ENCODE results near the gene IFNGR2. TPM values are rescaled to one million over a fixed set of nuclear protein-coding genes. Genes with fewer than 3 reads are reported as not detected.
"Not testable (repeated sequence)": the region's sequence is repeated elsewhere in the genome, so short reads cannot be mapped to it uniquely, and the experiment has no call there.

IFNGR2 gene
- total RNA-seq, 2 donors from 2014 or later: 47.3 TPM

DNA sequence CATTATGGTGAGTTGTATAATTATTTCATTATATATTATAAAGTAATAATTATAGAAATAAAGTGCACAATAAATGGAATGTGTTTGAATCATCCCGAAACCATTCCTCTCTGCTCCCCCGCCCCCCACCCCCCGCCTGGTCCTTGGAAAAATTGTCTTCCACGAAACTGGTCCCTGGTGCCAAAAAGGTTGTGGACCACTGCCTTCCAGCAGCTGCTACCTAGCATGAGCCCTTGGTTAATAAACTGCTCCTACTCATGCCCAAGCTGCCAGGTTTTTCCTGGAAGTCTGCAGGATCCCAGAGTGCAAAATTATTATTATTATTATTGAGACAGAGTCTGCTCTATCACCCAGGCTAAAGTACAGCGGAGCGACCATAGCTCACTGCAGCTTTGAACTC is 6.8 kb upstream of the IFNGR2 start:
- intact Hi-C loops (cut with DNase I): no loop called here
- ATAC-seq: no peak
- DNase-seq: no peak

- intact Hi-C loops (cut with DNase I): no loop called here
- ATAC-seq (peak; percentile 36 to 64), DNase-seq (peak; percentile 47)
These were observed 6.3 kb upstream of the IFNGR2 start for GRCh38 chr21:33396951-33397350.

- ATAC-seq (no peak), DNase-seq (no peak)
- intact Hi-C loops (cut with DNase I): no loop called here
These were observed 5.5 kb upstream of the IFNGR2 start for GRCh38 chr21:33397717-33398116.

GRCh38 chr21:33398361-33398760 is 4.9 kb upstream of the IFNGR2 start:
- DNase-seq: no peak
- no peak for ATAC-seq
- intact Hi-C loops (cut with DNase I): no loop called here

- intact Hi-C loops (cut with DNase I): no loop called here
These were observed 1.6 kb upstream of the IFNGR2 start for GRCh38 chr21:33401630-33401992.

DNA sequence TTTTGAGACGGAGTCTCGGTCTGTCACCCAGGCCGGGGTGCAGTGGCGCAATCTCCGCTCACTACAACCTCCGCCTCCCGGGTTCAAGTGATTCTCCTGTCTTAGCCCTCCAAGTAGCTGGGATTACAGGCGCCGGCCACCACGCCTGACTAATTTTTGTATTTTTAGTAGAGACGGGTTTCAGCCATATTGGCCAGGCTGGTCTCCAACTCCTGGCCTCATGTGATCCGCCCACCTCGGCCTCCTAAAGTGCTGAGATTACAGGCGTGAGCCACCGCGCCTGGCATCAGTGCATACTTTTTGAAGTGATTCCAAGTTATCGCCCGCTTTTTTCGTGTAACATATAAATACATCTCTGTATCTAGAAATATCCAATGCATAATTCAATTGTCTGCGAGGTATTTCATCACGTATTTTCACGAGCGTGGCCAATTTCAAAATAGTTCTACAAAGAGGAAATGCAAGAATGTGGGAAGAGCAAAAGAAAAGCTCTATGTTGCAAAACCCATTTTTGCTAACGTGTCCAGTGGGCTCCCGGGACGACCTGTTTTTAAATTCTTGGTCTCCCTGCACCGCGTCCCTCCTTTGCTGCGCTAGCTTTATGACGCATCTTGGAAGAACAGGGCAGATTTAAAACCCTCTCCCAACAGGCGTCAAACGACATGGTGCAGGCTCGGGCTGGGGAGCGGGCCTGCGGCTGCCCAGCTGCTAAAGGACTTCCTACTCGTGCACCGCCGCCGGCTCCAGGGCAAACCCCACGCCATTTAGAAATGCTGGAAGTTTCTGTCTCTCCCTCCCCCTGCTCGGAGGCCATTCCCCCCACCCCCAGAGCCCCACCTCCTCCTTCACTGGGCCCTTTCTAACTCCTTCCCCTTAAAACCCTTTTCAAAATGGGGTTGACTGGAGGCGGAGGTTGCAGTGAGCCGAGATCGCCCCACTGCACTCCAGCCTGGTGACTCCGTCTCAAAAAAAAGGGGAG is 923 bp upstream of the IFNGR2 start:
- intact Hi-C loops (cut with DNase I): no loop called here
- peak; percentile 63 to 64 for ATAC-seq
- peak; percentile 70 for DNase-seq

More at GRCh38 chr21:33401630-33401992, 1.6 kb upstream of the IFNGR2 start:
- ATAC-seq (no peak), DNase-seq (no peak)

GRCh38 chr21:33403786-33404585 is 773 bp downstream of the IFNGR2 start:
- DNase-seq: peak; percentile 69
- ATAC-seq: peak; percentile 54 to 55
- intact Hi-C loops (cut with DNase I): no loop called here

DNA sequence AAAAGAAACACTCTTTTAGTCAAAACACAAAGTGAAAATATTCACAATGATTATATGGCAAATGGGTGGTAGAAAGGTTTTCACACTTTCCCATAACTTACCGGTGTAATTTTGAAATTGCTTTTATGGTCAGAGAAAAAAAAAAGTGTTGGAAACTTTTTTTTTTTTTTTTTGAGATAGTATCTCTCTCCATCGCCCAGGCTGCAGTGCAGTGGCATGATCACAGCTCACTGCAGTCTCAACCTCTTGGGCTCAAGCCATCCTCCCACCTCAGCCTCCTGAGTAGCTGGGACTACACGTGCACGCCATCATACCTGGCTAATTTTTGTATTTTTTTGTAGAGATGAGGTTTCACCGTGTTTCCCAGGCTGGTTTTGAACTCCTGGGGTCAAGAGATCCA is 3.3 kb downstream of the IFNGR2 start:
- ATAC-seq (no peak), DNase-seq (no peak)
- intact Hi-C loops (cut with DNase I): no loop called here

GRCh38 chr21:33411949-33412430 is 8.8 kb downstream of the IFNGR2 start:
- intact Hi-C loops (cut with DNase I): no loop called here
- DNase-seq (no peak), ATAC-seq (peak in 1 of 2 donors; percentile 17)

DNA sequence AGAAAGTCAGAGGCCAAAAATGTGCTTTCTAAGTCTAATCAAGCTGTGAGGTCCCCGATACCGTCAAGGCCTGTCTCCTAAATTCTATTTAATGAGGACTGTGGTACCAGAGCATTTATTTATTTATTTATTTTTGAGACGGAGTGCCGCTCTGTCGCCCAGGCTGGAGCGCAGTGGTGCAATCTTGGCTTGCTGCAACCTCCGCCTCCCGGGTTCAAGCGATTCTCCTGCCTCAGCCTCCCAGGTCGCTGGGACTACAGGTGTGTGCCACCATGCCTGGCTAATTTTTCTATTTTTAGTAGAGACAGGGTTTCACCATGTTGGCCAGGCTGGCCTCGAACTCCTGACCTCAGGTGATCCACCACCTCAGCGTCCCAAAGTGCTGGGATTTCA is 9.2 kb downstream of the IFNGR2 start:
- DNase-seq; ATAC-seq; intact Hi-C loops (cut with DNase I): not testable (repeated sequence)

GRCh38 chr21:33412832-33413519 is 9.8 kb downstream of the IFNGR2 start:
- DNase-seq: no peak
- no peak for ATAC-seq
- intact Hi-C loops (cut with DNase I): no loop called here

- DNase-seq: no peak
- no peak for ATAC-seq
- intact Hi-C loops (cut with DNase I): no loop called here
These were observed 10.9 kb downstream of the IFNGR2 start for GRCh38 chr21:33414068-33414467.

DNA sequence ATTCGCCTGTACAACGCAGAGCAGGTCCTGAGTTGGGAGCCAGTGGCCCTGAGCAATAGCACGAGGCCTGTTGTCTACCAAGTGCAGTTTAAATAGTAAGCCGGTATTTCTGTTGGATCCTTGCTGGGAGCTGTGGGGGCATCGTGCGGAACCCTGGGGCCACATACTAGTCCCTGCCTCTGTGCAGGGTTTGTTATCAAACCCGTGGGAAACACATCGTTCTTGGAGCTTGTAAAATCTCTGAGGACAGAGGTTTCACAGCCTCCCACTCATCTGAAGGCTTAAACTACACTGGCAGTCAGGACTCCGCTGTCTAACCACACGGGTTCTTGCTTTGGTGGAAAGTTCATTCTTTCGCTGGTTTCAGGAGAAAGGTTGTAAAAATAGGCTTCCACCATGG is 11.7 kb downstream of the IFNGR2 start:
- no peak for ATAC-seq

GRCh38 chr21:33418691-33419090 is 15.5 kb downstream of the IFNGR2 start:
- DNase-seq (peak; percentile 72), ATAC-seq (peak; percentile 78 to 82)
- intact Hi-C loops (cut with DNase I): no loop called here

More for the DNA sequence above, 11.7 kb downstream of the IFNGR2 start:
- no peak for DNase-seq
- intact Hi-C loops (cut with DNase I): no loop called here

DNA sequence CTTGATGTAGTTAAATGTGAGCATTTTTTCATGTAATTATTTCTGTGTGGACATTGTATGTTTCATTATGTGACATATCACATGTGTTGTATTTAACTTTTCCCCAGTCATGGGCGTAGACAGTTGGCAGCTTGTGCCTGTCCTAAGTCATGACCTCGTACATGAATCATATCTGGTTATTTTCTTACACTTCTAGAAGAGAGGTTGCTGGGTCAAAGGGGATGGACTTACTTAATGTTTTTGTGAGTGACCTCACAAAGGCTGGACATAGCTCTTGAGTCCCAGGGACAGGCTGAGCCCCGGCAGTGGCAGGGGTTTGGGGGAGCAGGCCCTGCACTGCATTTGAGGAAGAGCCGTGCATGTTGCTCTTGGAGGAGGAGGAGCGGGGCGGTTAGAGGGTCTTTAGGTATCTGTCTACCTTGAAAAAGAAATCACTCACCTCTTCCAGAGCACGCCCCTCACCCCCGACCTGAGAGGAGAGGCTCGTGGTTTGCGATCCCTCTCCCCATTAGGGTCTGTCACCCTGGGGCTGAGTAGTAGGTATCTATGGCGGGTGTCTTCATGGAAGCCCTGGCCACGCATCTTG is 16.4 kb downstream of the IFNGR2 start:
- peak; percentile 88 to 94 for ATAC-seq
- intact Hi-C loops (cut with DNase I): no loop called here
- peak; percentile 52 for DNase-seq

DNA sequence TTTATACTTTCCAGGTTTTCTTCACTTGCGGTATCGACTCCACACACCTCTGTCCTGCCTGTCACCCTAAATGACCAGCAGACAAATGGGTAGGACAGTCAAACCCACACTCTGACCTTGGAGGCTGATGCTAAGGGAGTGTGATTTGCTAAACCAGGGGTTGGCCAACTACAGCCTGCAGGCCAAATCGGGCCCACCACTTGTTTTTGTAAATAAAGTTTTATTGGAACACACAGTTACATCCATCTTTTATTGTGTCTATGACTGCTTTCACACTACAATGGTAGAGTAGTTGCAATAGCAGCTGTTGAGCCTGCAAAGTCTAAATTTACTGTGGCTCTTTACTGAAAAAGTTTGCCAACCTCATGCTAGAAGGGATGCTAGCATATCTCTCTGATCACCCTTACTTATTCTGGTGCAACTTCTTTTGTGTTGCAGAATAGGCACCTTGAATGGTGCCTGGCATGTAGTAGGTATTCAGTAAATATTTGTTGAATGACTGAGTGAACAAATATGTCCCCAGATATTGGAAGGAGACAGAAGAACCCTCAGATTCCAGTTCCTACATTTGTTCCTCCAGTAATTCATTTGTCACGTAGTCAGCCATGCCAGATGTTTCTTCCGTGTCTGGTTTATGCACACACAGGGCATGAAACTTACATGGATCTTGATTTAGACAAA is 18.6 kb downstream of the IFNGR2 start:
- intact Hi-C loops (cut with DNase I): no loop called here
- no peak for DNase-seq
- no peak for ATAC-seq

DNA sequence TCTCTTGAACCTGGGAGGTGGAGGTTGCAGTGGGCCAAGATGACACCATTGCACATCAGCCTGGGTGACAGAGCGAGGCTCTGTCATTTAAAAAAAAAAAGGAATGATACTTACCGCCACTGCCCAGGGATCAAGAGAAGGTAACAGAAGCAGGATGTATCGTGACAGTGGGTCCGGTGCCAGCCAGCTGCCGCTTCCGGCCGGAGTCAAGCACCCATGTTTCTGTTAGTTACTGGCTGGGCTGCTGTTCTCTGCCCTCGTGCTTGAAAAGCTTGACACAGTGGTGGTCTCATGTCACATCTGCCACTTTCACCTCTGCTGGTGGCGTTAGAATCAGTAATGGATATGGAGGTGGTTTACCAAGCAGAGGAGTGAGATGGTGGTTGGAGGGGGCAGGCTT is 21.0 kb downstream of the IFNGR2 start:
- DNase-seq (no peak), ATAC-seq (no peak)
- intact Hi-C loops (cut with DNase I): no loop called here

DNA sequence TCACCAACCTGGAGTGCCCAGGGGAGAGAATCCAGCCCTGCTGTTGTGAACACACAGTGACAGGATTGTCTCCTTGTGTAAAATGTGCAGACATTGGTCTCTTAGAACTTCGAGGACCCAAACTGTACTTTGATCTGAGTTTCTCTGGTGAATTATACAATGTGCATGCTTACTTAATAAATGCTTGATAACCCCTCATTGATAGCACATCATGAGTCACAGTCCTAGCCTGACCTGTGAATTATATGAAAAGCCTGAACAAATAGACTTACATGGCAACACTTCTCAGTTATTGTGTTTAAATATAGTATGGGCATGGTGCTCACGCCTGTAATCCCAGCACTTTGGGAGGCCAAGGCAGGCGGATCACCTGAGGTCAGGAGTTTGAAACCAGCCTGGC is 22.6 kb downstream of the IFNGR2 start:
- intact Hi-C loops (cut with DNase I): no loop called here
- ATAC-seq (no peak), DNase-seq (no peak)

DNA sequence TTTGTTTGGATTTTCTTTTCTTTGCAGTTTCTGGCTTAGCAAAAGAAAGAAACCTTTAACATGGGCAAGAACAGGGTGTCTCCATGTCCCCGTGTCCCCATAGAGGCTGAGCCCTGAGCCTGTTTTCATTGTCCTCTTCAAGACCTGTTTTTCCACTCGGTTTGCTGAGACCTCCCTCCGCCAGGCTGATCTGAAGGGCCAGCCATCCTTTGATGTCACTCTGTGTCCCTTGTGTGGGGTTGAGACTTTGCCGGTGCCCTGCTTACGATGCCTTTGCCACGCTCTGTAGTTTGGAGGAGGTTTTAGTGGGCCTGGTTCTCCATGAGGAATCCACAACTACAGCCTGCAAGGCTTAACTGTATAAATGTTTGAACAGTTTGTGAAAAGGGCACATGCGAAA is 23.8 kb downstream of the IFNGR2 start:
- no peak for DNase-seq
- no peak for ATAC-seq
- intact Hi-C loops (cut with DNase I): no loop called here

All from left cardiac atrium (tissue), 4 donors.